NCI-H460 (cell line): ENCODE measurements around the gene RAB11FIP3. TPM values are rescaled to one million over a fixed set of nuclear protein-coding genes. Genes with fewer than 3 reads are reported as not detected.

Source experiments
- DNase-seq: peaks from one replicate; pipeline ENCODE4 v3.0.0-alpha.2; 2016; ENCODE audit warnings: low read depth; ENCODE audit errors: extremely low read depth
- small RNA-seq, 2 experiments: library from RNA; depleted of rRNA; stranded (forward); fragments of <200 nt; gene quantifications; one replicate each; pipeline ENCODE3, GENCODE V24; 2014
- total RNA-seq: library from RNA; depleted of rRNA; stranded (reverse); fragments of >200 nt; shearing (Covaris generic); gene quantifications from 2 replicates; pipeline ENCODE4 v1.2.3, GENCODE V29; 2014; rRNA removed

Gene RAB11FIP3
- total RNA-seq, 1 experiment from 2014 or later = 22.4 TPM

DNA sequence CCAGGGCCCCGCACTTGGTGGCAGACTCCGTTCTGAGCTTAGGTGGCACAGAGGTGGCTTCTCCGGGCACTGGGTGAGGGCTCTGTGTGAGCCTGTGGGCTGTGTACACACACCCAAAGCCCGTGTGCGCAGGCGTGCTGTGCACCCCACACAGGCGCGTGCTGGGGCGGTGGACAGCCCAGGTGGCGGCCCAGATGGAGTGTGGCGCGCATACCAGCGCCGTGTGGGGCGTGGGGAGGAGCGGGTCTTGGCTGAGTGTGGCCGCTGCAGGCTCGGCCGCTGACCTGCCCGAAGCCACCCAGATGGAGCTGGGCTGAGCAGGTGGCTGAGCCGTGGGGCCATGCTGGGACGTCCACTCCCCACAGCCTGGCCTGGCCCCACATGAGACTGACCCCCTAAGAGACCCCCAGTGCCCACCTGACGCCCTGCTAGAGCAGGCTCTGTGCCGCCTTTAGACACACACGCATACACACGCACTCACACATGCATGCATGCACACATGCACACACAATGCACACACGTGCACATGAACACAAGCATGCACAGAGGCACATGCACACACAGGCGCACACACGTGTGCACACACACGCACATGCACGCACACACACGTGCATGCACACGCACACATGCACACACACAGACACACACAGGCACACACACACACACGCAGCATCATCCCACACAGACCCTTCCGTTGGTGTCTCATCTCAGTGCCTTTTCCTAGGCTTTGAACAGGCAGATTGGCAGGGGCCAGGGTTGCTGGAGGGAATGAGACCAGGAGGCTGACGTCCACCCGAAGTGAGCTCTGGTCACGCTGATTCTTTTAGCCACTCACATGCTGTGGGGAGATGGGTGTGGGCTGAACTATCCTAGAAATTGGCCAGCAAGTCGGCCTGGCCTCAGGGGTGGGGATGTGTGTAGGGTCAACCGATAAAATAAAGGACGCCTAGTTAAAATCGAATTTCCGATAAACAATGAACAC lies 136.8 kb downstream of the RAB11FIP3 start:
- DNase-seq = no peak

DNA sequence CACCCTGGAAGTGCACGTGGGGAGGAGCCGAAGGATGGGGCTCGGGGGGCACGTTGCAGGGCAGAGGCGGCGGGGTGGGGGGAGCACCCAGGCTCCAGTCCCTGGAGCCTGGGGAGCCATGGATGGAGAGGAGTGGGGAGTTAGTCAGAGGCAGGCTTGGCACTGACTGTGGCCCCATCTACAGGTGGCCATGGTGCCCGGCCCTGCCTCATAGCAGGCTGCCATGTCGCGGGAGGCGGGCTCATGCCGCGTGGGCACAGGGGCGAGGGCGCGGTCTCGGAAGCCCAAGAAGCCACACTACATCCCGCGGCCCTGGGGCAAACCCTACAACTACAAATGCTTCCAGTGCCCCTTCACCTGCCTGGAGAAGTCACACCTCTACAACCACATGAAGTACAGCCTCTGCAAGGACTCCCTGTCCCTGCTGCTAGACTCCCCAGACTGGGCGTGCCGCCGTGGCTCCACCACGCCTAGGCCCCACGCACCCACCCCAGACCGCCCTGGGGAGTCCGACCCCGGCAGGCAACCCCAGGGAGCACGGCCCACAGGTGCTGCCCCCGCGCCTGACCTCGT lies 137.7 kb downstream of the RAB11FIP3 start:
- DNase-seq = no peak

DNA sequence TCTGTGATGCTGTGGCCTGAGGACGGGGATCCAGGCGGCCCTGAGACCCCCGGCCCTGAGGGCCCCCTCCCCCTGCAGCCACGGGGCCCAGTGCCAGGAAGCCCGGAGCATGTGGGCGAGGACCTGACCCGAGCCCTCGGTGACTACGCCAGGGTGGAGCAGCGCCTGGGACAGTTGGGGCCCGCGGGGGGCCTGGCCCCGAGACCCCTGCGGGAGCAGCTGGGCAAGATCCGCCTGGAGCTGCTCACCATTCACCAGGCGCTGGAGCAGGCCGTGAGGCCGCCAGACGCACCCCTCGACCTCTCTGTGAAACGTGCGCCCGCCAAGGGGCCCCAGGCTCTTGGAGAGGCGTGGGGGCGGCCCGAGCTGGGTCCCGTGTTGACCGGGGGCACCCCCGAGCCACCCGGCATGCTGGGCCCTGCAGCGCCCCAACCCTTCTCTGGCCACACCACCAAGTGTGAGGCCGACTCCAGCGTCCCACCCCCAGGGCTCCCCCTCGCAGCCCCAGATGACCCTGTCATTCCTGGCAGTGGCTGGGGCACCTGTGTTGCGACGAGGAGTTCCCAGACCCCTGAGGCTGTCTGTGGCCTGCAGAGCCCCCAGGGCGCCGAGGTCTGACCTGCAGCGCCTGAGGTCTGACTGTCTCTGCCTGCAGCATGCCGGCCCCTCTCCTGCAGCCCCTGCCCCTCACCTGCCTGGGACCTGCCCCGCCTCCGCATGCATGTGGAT lies 139.4 kb downstream of the RAB11FIP3 start:
- no peak for DNase-seq

DNA sequence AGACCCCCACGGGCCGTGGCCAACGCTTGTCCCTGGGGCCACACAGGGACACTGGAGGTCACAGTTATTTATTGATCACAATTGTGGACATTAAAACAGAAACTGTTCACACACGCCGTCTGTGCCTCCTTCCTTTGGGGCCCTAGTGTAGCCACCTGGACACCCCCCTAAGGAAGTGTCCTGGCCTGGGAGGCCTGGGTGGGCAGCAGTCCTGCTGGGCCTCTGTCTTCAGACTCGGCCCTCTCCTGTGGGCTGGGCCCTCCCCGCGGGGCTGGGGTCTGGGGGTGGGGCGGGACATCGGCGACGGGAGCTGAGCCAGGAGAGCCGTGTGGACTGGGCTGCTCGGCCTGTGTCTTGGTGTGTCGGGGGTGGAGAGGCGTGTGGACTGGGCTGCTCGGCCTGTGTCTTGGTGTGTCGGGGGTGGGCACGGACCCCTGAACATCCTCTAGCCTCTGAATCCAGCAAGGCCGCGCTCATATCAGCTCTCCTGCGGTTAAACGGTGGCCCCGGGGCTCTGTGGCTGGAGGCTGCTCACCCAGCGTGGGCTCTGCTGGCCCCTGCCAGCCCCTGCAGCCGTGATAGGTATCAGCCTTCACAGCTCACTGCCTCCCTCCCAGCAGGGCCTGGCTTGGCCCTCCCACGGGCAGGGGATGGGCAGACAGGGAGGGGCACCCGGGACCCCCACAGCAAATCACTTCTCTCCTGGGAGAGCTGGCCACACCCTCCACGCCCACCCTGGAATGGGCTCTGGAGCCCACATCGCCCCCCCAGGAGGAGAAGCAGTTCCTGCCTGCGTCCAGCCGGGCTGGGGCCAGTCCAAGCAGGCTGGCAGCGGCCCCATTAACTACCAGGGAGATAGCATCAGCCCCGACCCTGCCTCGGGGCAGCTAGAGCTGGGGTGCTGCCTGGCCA lies 140.2 kb downstream of the RAB11FIP3 start:
- no peak for DNase-seq

DNA sequence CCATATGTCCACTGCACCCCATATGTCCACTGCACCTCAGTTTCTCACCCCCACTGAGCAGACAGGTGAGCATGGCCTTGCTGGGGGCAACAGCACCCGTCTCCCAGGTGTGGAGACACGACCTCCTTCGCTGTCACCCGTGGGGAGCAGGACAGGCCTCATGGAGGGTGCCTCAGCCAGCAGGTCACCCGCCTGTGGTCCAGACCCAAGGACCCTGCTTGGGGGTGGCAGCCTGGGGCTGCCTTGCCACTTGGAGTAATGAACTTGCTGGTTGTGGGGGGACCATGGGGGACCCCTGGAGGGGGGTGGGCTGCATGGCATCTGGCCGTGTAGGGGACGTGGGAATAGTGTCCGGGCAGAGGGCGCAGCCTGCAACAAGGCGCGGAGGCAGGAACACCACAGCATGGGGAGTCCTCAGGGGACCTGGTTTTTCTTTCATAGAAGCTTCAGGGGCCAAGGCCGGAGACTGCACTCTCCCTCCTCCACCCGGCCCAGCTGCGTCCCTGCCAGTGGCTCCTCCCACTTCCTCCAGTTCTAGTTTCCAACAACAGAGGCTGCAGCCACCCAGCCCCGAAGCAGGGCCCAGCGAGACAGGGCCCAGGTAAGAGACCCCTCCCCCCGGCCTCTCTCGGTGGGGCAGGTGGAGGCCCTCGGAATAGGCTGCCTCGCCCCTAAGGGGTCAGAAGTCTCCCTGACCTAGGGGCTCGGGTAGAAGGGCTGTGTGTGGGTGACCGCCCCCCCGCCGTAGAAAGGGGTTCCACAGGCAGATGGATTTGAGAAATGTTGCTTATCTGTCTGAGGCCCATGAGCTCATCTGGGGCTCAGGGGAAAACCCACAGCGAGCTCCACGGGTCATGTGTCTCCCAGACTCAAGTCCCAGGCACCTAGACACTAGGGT lies 141.3 kb downstream of the RAB11FIP3 start, which contains the start of gene NHLRC4:
TSS of gene NHLRC4 (plus strand) at position 531 of the 898 bp plus-strand sequence. CDS start 1,043 bp downstream, outside the sequence.
- DNase-seq = peak; percentile 45

DNA sequence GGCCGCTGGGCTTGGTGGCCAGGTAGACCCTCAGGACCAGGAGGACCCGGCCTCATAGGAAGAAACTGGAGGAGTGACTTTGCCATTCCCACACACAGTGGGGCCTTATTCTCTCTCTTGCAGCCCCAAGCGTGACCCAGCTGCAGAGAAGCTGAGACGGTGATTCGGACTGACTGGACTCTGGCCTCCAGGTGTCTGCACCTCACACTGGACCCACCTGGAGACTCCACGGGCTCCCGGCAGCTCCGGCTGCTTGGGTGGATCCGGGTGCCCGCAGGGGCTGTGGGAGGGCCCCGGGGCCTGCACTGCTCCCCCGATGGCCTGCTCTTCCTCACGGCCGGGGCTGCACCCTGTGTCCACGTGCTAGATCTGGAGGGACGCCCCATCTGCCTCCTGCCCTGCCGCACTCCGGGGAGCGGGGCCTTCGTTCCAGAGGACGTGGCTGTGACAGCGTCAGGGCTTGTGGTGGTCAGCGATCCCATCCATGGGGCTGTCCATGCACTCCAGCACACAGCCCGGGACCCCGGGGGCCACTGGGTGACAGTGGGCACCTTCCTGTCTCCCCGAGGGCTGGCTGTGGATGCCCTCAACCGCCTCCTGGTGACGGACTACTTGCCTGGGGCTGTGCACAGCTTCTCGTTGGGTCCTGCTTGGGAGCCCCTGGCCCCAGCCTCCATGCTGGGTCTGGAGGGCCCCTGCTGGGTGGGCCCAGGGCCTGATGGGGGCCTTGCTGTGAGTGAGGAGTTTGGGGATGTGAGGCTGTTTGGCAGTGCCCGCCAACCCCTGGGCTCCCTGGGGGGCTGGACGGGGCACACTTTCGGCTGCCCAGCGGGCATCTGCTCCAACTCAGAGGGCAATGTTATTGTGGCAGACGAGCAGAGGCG lies 142.2 kb downstream of the RAB11FIP3 start:
- DNase-seq = no peak

DNA sequence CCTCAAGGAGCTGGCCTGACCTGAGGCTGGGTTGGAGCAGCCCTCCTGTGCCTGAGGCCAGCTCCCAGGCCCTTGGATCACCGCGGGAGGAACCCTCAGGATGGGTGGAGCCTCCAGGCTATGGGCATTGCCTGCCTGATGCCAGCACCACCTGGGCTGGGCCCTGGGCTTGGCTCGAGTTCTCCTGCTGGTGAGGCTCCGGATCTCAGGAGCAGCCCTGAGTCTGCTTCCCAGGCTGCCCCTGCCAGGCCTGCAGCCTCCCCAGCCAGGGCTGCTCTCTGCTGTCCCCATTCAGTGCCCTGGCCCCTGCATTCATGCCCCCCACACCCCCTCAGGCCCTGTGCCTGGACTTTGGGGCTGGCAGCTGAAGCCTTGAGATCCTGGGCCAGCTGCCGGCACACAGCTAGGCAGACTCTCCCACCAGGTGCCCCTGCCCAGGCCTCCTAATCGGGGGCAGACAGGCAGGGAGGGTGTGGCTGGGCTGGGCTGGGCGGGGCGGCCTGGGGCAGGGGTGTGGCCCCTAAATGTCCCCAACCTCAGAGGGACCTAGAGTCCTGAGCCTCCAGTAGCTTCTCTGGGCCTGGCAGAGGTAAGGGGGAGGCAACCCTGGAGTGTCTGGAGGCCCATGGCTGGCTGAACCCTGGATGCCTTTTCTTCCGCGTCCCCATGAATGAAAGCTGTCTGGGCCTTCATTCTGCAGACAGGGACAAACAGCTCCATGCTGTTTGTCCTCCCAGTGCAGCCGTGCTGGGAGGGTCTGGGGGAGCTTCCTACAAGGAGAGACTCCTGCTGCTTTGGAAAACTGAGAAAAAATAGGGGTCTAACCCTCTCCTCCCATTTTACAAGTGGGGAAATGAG lies 143.2 kb downstream of the RAB11FIP3 start:
- no peak for DNase-seq

DNA sequence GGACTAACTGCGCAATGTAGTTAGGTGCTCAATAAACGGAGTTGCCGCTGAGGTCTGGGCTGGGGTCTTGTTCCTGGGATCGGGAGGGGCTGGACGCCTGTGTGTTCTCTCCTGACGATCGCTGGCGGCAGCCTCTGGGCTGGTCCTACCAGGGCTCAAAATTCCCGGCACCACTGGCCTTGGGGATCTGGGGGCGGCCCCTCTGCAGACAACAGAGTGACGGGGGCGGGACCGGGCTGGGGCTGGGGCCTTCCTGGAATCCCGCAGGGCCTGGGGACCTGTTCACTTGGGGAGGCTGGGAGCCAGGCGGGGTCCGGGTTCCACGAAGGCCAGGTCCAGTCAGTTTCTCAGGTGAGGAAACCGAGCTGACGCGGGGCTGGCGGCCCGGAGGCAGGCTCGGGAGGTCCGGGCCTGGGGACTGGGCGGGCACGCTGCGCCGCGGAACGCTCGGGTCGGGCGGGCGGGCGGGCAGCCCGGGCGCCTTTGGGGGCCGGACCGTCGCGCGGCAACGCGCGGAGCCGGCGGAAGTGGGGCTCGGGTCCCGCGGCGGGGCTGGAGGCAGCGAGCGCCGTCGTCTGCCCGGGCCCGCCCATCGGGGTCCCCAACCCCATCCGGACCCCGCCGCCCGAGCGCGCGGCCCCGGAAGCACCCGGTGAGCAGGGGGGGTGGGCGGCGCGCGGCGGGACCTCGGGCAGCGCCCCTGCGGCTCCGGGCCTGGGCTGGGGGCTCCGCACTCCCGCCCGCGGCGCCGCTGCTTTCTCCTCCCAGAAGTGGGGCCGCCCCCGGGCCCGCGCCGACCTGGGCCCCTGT lies 144.2 kb downstream of the RAB11FIP3 start, which contains the start of gene PIGQ:
TSS of gene PIGQ (plus strand) at position 524 of the 810 bp plus-strand sequence. CDS start 4,107 bp downstream, outside the sequence.
- DNase-seq = peak; percentile 31

Small RNAs within 50 kb of the gene (small RNA-seq; reads per million reads assigned to genes)
- gene MIR3176 = 0.56 to 21.3 reads per million in 2 experiments
- 0 to 0.18 reads per million in 2 experiments for gene MIR5587
- gene RF00019 = 0 reads per million in 2 experiments
- gene Z98883.1 = 0 reads per million in 2 experiments

Other genes starting within 250 kb of the RAB11FIP3 start
- gene HBA1, start 249.0 kb upstream of the RAB11FIP3 start, total RNA-seq = 2.2 TPM in 1 of 2 replicates, not detected in the other
- gene HBQ1, start 245.2 kb upstream of the RAB11FIP3 start, total RNA-seq = 1.5 and 2.4 TPM in 2 replicates
- 38.4 and 40.8 TPM in 2 replicates for gene LUC7L, start 196.2 kb upstream of the RAB11FIP3 start, total RNA-seq
- gene FAM234A, start 190.8 kb upstream of the RAB11FIP3 start, total RNA-seq = 41.5 and 45.8 TPM in 2 replicates
- gene RGS11, start 149.7 kb upstream of the RAB11FIP3 start, total RNA-seq = 6.6 and 6.9 TPM in 2 replicates
- gene ARHGDIG, start 145.1 kb upstream of the RAB11FIP3 start, total RNA-seq = 2.5 and 2.9 TPM in 2 replicates
- gene PDIA2, start 142.5 kb upstream of the RAB11FIP3 start, total RNA-seq = 0.40 and 0.64 TPM in 2 replicates
- 35.7 and 38.3 TPM in 2 replicates for gene AXIN1, start 72.9 kb upstream of the RAB11FIP3 start, total RNA-seq
- gene MRPL28, start 55.1 kb upstream of the RAB11FIP3 start, total RNA-seq = 100 and 116 TPM in 2 replicates
- gene PGAP6, start 43.7 kb upstream of the RAB11FIP3 start, total RNA-seq = 29.6 and 34.7 TPM in 2 replicates
- gene NME4, start 28.4 kb upstream of the RAB11FIP3 start, total RNA-seq = 170 and 201 TPM in 2 replicates
- 15.7 and 16.9 TPM in 2 replicates for gene DECR2, start 23.8 kb upstream of the RAB11FIP3 start, total RNA-seq
- 32.4 and 41.4 TPM in 2 replicates for gene CAPN15, start 102.1 kb downstream of the RAB11FIP3 start, total RNA-seq
- gene PRR35, start 134.7 kb downstream of the RAB11FIP3 start, total RNA-seq = 0.05 TPM in 1 of 2 replicates, not detected in the other
- 0.12 and 0.35 TPM in 2 replicates for gene NHLRC4, start 141.4 kb downstream of the RAB11FIP3 start, total RNA-seq
- 16.7 and 18.3 TPM in 2 replicates for gene PIGQ, start 144.3 kb downstream of the RAB11FIP3 start, total RNA-seq
- gene RAB40C, start 164.4 kb downstream of the RAB11FIP3 start, total RNA-seq = 10.7 and 11.9 TPM in 2 replicates
- gene WFIKKN1, start 205.3 kb downstream of the RAB11FIP3 start, total RNA-seq = 0.15 and 0.43 TPM in 2 replicates
- gene METTL26, start 210.7 kb downstream of the RAB11FIP3 start, total RNA-seq = 84.3 and 106 TPM in 2 replicates
- 60.2 and 87.0 TPM in 2 replicates for gene MCRIP2, start 216.2 kb downstream of the RAB11FIP3 start, total RNA-seq
- gene WDR90, start 223.7 kb downstream of the RAB11FIP3 start, total RNA-seq = 13.1 and 14.6 TPM in 2 replicates
- gene RHOT2, start 242.5 kb downstream of the RAB11FIP3 start, total RNA-seq = 39.6 and 47.4 TPM in 2 replicates